CD4-positive, CD25-positive, alpha-beta regulatory T cell (primary cell): ENCODE measurements around the gene ZNF283. TPM values are rescaled to one million over a fixed set of nuclear protein-coding genes. Genes with fewer than 3 reads are reported as not detected.
"Not testable (repeated sequence)": the region's sequence is repeated elsewhere in the genome, so short reads cannot be mapped to it uniquely, and the experiment has no call there.

Source experiments
- ATAC-seq, 2 donors: fragments of 150-1000 bp; cut with Tn5 transposase; one replicate each; pipeline ENCODE4 v1.10.0; 2021; ENCODE audit warnings: low read depth in 2 of 2, moderate number of reproducible peaks in 2 of 2, moderate library complexity in 1 of 2
- DNase-seq, 3 donors: peaks; one replicate each; pipeline versions ENCODE4 v3.0.0 to v3.0.0-alpha.2; 2012 to 2022; ENCODE audit warnings: mixed read lengths in 1 of 3
- H3K27ac ChIP-seq: one replicate; pipeline ENCODE4 v1.7.0; 2013; ENCODE audit warnings: mild to moderate bottlenecking, low read length; ENCODE audit not compliant: insufficient read depth, poor library complexity, severe bottlenecking
- H3K27me3 ChIP-seq: one replicate; pipeline ENCODE4 v1.7.0; 2013; ENCODE audit warnings: low read length; ENCODE audit not compliant: control insufficient read depth, insufficient read depth
- H3K36me3 ChIP-seq: one replicate; pipeline ENCODE4 v1.7.0; 2013; ENCODE audit warnings: mild to moderate bottlenecking, low read length, moderate library complexity; ENCODE audit not compliant: control insufficient read depth, insufficient read depth
- H3K4me1 ChIP-seq: 2 replicates; pipeline ENCODE4 v1.7.0; 2013; ENCODE audit warnings: mild to moderate bottlenecking, low read length; ENCODE audit not compliant: insufficient read depth, control insufficient read depth, poor library complexity, severe bottlenecking
- H3K4me3 ChIP-seq: one replicate; pipeline ENCODE4 v1.7.0; 2013; ENCODE audit warnings: low read depth, mild to moderate bottlenecking, low read length, moderate library complexity
- H3K9me3 ChIP-seq, 2 experiments: 1 replicate in 1 of 2; 2 replicates in 1 of 2; pipeline ENCODE4 v1.7.0; 2013; ENCODE audit warnings: low read length in 2 of 2, mild to moderate bottlenecking in 1 of 2, moderate library complexity in 1 of 2; ENCODE audit not compliant: control insufficient read depth in 2 of 2
- H3K27ac Mint-ChIP-seq, 3 donors: one replicate each; pipeline ENCODE4 v1.8.0; 2020 to 2022; ENCODE audit warnings: mild to moderate bottlenecking in 3 of 3, mixed read lengths in 3 of 3, moderate library complexity in 2 of 3
- H3K27me3 Mint-ChIP-seq: one replicate; pipeline ENCODE4 v1.8.0; 2022; ENCODE audit warnings: mild to moderate bottlenecking, mixed read lengths
- H3K36me3 Mint-ChIP-seq: one replicate; pipeline ENCODE4 v1.8.0; 2020; ENCODE audit warnings: mixed read lengths
- H3K4me1 Mint-ChIP-seq, 4 donors: one replicate each; pipeline ENCODE4 v1.8.0; 2020 to 2022; ENCODE audit warnings: mixed read lengths in 4 of 4, mild to moderate bottlenecking in 1 of 4
- H3K4me3 Mint-ChIP-seq, 4 donors: one replicate each; pipeline ENCODE4 v1.8.0; 2020 to 2022; ENCODE audit warnings: mild to moderate bottlenecking in 4 of 4, mixed read lengths in 4 of 4, moderate library complexity in 3 of 4
- H3K9me3 Mint-ChIP-seq, 7 donors: one replicate each; pipeline ENCODE4 v1.8.0; 2020 to 2022; ENCODE audit warnings: mixed read lengths in 7 of 7, mild to moderate bottlenecking in 3 of 7, moderate library complexity in 2 of 7
- polyA plus RNA-seq, 4 donors: library from polyadenylated mRNA; unstranded; fragments of 300-500 nt; fragmentation: Illumina TruSeq; gene quantifications; one replicate each; pipeline ENCODE4 v1.2.3, GENCODE V29; 2021
- total RNA-seq: library from RNA; stranded (reverse); gene quantifications from one replicate; pipeline ENCODE4 v1.2.3, GENCODE V29; 2022

Gene ZNF283
- total and polyA plus RNA-seq, 5 donors from 2014 or later, result 1.4 to 6.0 (median 4.5) TPM

DNA sequence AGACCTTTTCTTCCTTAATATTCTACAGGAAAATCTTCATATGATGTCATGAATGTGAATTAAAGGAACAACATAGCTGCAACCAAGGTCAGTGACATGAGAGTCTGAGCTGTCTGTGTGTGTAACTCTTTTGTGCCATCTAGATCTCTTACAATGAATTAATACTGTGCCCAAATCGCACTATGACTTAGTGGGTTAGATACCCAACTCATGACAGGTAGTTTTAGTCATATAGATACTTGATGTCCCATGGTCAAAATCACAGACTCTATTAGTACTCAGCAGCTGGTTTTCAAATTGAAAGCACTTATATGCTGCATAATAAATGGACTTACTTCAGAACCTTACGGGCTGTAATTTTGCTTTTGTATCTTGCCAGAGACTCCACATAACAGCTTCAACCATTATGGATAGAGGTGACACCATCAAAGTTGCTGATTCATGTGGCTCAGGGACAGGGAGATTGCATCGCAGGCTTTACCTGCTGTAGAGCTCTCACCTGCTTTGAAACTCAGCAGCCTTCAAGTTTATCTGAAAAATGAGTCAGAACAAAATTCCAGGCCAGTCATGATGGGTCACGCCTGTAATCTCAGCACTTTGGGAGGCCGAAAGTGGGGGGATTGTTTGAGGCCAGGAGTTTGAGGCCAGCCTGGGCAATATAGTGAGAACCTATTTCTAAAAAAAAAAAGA lies 12.3 kb upstream of the ZNF283 start:
- Mint-ChIP-seq H3K36me3 (no peaks in the 10 kb centered on the region), H3K9me3 (peaks cover 0 to 3% (median 0%) of the 10 kb centered on the region in 7 donors), H3K4me3 (no peak overlapping the region), H3K4me1 (peaks cover 0 to 4% (median 1%) of the 10 kb centered on the region in 4 donors), H3K27me3 (peaks cover 30% of the 10 kb centered on the region), H3K27ac (no peak overlapping the region)
- no peak overlapping the region for H3K4me3 ChIP-seq
- H3K27me3 ChIP-seq, result peaks cover 6% of the 10 kb centered on the region
- ATAC-seq, result no peak
- no peaks in the 10 kb centered on the region for H3K9me3 ChIP-seq
- H3K27ac ChIP-seq, result no peak overlapping the region
- H3K36me3 ChIP-seq, result no peaks in the 10 kb centered on the region
- no peaks in the 10 kb centered on the region for H3K4me1 ChIP-seq
- DNase-seq, result no peak

GRCh38 chr19:43817454-43817853 lies 9.7 kb upstream of the ZNF283 start:
- ATAC-seq, H3K27ac ChIP-seq: not testable (repeated sequence)

DNA sequence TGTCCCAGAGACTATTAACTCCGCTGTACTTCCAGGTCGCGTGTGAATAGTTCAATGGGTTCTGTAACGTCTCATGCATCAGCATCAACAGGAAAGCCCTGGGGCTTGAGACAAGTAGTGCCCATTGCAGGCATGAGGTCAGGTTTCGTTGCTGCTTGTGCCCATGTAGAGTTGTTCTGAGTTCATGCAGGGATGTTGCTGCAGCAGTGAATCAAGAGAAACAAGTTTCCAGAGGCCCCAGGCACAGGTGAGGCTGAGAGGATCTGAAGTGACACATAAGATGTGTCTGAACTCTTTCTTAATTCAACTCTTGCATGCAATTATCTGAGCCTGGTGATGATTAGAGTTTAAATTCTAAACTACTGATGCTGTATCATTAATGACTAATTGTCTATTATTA lies 8.6 kb upstream of the ZNF283 start:
- Mint-ChIP-seq H3K27me3 (peaks cover 30% of the 10 kb centered on the region), H3K4me1 (peaks cover 6 to 11% (median 9%) of the 10 kb centered on the region in 4 donors)
- ATAC-seq, result no peak

More at GRCh38 chr19:43817454-43817853, 9.7 kb upstream of the ZNF283 start:
- not testable (repeated sequence) for H3K4me3 Mint-ChIP-seq, H3K9me3 Mint-ChIP-seq, H3K4me3 ChIP-seq, H3K27ac Mint-ChIP-seq, H3K36me3 ChIP-seq, H3K36me3 Mint-ChIP-seq, H3K4me1 ChIP-seq, H3K9me3 ChIP-seq, DNase-seq
- H3K27me3 Mint-ChIP-seq, result peaks cover 33% of the 10 kb centered on the region
- peaks cover 6 to 11% (median 9%) of the 10 kb centered on the region in 4 donors for H3K4me1 Mint-ChIP-seq
- peaks cover 18% of the 10 kb centered on the region for H3K27me3 ChIP-seq

DNA sequence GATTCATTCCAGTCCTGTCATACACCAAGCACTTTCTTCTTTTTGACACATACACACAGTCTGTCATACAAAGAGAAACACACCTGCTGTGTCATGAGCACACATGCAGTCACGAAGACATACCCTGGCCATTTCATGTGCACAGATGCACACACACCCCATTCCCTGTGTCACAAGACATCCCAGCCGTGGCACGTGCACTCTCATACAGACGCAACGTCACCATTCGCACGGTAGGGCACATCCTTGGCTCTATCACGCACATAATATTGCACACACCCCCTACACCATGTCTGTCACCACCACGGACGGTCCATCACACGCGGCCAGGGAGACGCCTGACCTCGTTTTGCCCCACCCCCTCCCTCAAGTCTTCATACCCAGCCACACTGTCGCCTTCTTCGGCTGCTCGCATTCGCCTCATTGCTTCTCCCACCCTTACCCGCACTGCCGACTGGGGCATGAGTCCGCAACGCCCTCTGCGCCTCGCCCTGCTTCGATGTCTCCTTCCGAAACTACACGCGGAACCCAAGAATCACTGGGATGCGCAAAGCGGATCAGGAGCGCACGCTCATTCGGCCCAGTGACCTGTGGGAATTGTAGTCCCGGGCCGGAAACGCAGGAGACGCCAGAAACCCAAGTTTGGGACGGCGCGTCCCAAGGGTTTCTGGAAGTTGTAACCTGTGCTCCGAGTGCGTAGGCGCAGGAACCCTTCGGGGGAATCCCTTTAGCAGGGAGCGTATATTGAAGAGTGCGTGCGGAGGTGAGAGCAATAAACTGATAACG lies 6.8 kb upstream of the ZNF283 start:
- H3K27me3 Mint-ChIP-seq, result peaks cover 28% of the 10 kb centered on the region
- ATAC-seq, result peak; percentile 22 to 28
- Histone ChIP-seq H3K27me3 (peaks cover 18% of the 10 kb centered on the region), H3K4me1 (peaks cover 5% of the 10 kb centered on the region), H3K9me3 (no peaks in the 10 kb centered on the region), H3K4me3 (peak overlapping the region; percentile 63), H3K36me3 (no peaks in the 10 kb centered on the region), H3K27ac (no peak overlapping the region)
- peak overlapping the region; percentile 84 to 92 (median 90) for H3K4me3 Mint-ChIP-seq
- H3K4me1 Mint-ChIP-seq, result peaks cover 6 to 11% (median 9%) of the 10 kb centered on the region in 4 donors
- peak overlapping the region; percentile 29 to 48 (median 45) for H3K27ac Mint-ChIP-seq
- peak in 2 of 3 donors; percentile 8 to 18 for DNase-seq
- peaks cover 0 to 2% (median 0%) of the 10 kb centered on the region in 7 donors for H3K9me3 Mint-ChIP-seq
- no peaks in the 10 kb centered on the region for H3K36me3 Mint-ChIP-seq

More for the DNA sequence above, 8.6 kb upstream of the ZNF283 start:
- Mint-ChIP-seq H3K36me3 (no peaks in the 10 kb centered on the region), H3K27ac (no peak overlapping the region), H3K4me3 (peak overlapping the region in 1 of 4 donors; percentile 38), H3K9me3 (peaks cover 0 to 2% (median 0%) of the 10 kb centered on the region in 7 donors)
- no peak overlapping the region for H3K4me3 ChIP-seq
- peaks cover 5% of the 10 kb centered on the region for H3K4me1 ChIP-seq
- no peaks in the 10 kb centered on the region for H3K9me3 ChIP-seq
- no peak for DNase-seq
- no peak overlapping the region for H3K27ac ChIP-seq
- H3K27me3 ChIP-seq, result peaks cover 18% of the 10 kb centered on the region
- H3K36me3 ChIP-seq, result no peaks in the 10 kb centered on the region

DNA sequence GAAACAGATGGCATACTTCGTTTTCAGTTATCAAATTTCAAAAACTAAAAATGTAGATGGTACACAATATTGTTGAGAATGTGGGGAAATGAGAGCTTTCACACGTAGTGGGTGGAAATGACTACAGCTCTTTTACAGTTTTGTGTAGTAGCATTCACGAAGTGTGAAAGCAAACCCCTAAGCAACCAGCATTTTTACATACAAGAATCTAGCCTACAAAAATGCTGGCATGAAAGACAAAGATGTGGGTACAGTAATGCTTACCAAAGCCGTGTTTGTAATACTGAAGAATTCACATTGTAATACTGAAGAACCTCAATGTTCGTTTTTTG lies 6.3 kb upstream of the ZNF283 start:
- ATAC-seq, result no peak
- no peaks in the 10 kb centered on the region for H3K36me3 Mint-ChIP-seq

DNA sequence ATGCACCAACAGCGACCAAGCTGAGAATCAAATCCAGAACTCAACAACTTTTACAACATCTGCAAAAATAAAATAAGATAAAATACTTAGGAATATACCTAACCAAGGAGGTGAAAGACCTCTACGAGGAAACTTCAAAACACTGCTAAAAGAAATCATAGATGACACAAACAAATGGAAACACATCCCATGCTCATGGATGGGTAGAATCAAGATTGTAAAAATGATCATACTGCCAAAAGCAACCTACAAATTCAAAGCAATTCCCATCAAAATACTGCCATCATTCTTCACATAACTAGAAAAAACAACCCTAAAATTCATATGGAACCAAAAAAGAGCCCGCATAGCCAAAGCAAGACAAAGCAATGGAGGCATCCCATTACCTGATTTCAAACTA lies 3.3 kb upstream of the ZNF283 start:
- not testable (repeated sequence) for H3K9me3 Mint-ChIP-seq, H3K9me3 ChIP-seq, ATAC-seq, H3K27ac Mint-ChIP-seq, H3K36me3 Mint-ChIP-seq, H3K27ac ChIP-seq, H3K36me3 ChIP-seq, DNase-seq, H3K4me3 ChIP-seq
- Mint-ChIP-seq H3K4me1 (peaks cover 20 to 31% (median 23%) of the 10 kb centered on the region in 4 donors), H3K4me3 (peak overlapping the region in 1 of 4 donors; percentile 18), H3K27me3 (peaks cover 22% of the 10 kb centered on the region)
- peaks cover 14% of the 10 kb centered on the region for H3K27me3 ChIP-seq
- H3K4me1 ChIP-seq, result peaks cover 16% of the 10 kb centered on the region

More for the DNA sequence above, 6.3 kb upstream of the ZNF283 start:
- peaks cover 28% of the 10 kb centered on the region for H3K27me3 Mint-ChIP-seq
- no peak overlapping the region for H3K27ac ChIP-seq
- H3K9me3 Mint-ChIP-seq, result peaks cover 0 to 3% (median 0%) of the 10 kb centered on the region in 7 donors
- H3K36me3 ChIP-seq, result no peaks in the 10 kb centered on the region
- H3K4me3 Mint-ChIP-seq, result peak overlapping the region; percentile 84 to 92 (median 90)
- peaks cover 6 to 11% (median 9%) of the 10 kb centered on the region in 4 donors for H3K4me1 Mint-ChIP-seq
- DNase-seq, result no peak
- no peaks in the 10 kb centered on the region for H3K9me3 ChIP-seq
- H3K27ac Mint-ChIP-seq, result no peak overlapping the region
- peaks cover 5% of the 10 kb centered on the region for H3K4me1 ChIP-seq
- peak overlapping the region; percentile 63 for H3K4me3 ChIP-seq
- peaks cover 18% of the 10 kb centered on the region for H3K27me3 ChIP-seq

GRCh38 chr19:43824572-43824971 lies 2.5 kb upstream of the ZNF283 start:
- not testable (repeated sequence) for H3K9me3 Mint-ChIP-seq, H3K36me3 Mint-ChIP-seq, H3K27ac ChIP-seq, H3K4me3 ChIP-seq, H3K36me3 ChIP-seq, ATAC-seq, DNase-seq, H3K27ac Mint-ChIP-seq, H3K9me3 ChIP-seq
- peaks cover 16% of the 10 kb centered on the region for H3K4me1 ChIP-seq
- H3K27me3 ChIP-seq, result peaks cover 14% of the 10 kb centered on the region
- peaks cover 20 to 31% (median 23%) of the 10 kb centered on the region in 4 donors for H3K4me1 Mint-ChIP-seq
- H3K27me3 Mint-ChIP-seq, result peaks cover 17% of the 10 kb centered on the region
- peak overlapping the region in 1 of 4 donors; percentile 18 for H3K4me3 Mint-ChIP-seq
